Neural cell (in vitro differentiated cells): ENCODE measurements around the gene DDX24.
A peak's percentile ranks its signal among the peaks of the same experiment; 100 is the strongest.

Source experiments
- CTCF ChIP-seq: fragments of 450-650 bp; IDR thresholded peaks from 2 replicates; pipeline ENCODE4 v1.5.1; 2014; ENCODE audit warnings: antibody characterized with exemption, mild to moderate bottlenecking, moderate library complexity; ENCODE audit not compliant: poor library complexity, severe bottlenecking
- EP300 ChIP-seq: fragments of 450-650 bp; conservative IDR thresholded peaks from 2 replicates; pipeline ENCODE4 v1.6.1; 2014; ENCODE audit warnings: antibody characterized with exemption, mild to moderate bottlenecking, moderate library complexity; ENCODE audit not compliant: poor library complexity, severe bottlenecking
- MXI1 ChIP-seq: fragments of 450-650 bp; conservative IDR thresholded peaks from 2 replicates; pipeline ENCODE4 v1.6.1; 2014; ENCODE audit warnings: antibody characterized with exemption, mild to moderate bottlenecking; ENCODE audit not compliant: poor library complexity, severe bottlenecking
- SMC3 ChIP-seq: fragments of 450-650 bp; conservative IDR thresholded peaks from 2 replicates; pipeline ENCODE4 v1.6.1; 2014; ENCODE audit warnings: antibody characterized with exemption, mild to moderate bottlenecking, moderate library complexity; ENCODE audit not compliant: poor library complexity

DNA sequence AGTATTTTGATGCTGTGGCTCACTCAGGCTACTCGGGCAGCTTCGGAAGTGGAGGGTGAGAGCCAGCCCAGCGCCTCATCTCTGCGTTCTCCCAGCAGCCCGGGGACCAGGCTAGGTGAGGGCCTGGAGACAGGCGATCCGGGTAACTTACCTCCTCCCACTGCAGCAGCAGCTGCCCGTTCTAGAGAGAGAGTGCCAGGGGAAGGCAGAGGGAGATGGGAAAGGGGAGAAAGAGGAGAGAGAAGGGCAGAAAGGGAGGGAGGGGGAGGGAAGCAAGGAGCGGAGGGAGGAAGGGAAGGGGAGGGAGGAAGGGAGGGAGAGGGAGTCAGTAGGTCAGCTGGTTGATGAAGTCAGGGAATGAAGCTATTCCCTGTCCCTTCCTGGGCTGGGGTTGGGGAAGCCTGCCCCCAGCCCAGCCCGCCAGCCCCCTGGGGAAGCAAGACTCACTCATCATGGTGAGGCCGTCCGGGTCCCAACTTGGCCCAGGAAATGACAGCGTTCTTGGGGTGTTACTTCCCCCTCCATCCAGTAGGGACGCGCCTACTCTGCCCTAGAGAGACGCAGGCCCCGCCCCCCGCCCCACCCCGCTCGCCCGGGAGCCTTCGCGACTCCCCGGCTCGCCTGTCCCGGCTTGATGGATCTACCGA, 48.2 kb upstream of the DDX24 start, which contains the start of gene IFI27L2:
- TF ChIP-seq CTCF (peak; percentile 41), EP300 (no peak), SMC3 (no peak), MXI1 (no peak)
